Measurements from ENCODE around the gene MFSD6.

DNA sequence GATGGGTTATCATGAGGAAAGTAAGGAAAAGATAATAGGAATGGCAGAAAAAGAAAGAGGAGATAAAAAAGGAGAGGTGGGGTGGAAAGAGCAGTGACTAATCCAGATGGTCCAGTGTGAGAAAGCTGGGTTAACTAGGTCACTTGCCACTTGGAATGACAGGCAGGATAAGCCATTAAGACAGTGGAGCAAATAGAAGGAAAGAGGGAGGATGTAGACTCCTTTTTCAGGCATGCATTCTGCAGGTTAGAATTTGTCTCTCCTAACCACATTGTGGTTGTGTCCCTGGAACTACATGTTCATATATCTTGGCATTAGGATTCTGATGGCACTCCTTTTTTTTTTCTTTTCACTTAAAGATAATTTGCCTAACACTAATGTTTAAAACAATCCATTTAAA lies 139.7 kb downstream of the MFSD6 start:
- TF ChIP-seq POLR2A (IDR thresholded peaks at IDR 0.05): no peak
- TF ChIP-seq, protein P1, sequence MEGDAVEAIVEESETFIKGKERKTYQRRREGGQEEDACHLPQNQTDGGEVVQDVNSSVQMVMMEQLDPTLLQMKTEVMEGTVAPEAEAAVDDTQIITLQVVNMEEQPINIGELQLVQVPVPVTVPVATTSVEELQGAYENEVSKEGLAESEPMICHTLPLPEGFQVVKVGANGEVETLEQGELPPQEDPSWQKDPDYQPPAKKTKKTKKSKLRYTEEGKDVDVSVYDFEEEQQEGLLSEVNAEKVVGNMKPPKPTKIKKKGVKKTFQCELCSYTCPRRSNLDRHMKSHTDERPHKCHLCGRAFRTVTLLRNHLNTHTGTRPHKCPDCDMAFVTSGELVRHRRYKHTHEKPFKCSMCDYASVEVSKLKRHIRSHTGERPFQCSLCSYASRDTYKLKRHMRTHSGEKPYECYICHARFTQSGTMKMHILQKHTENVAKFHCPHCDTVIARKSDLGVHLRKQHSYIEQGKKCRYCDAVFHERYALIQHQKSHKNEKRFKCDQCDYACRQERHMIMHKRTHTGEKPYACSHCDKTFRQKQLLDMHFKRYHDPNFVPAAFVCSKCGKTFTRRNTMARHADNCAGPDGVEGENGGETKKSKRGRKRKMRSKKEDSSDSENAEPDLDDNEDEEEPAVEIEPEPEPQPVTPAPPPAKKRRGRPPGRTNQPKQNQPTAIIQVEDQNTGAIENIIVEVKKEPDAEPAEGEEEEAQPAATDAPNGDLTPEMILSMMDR (IDR thresholded peaks at IDR 0.05): no peak

All from thyroid gland (tissue), 4 donors.